Activated naive CD8-positive, alpha-beta T cell treated with anti-CD3 and anti-CD28 coated beads, Interleukin-2, amount 10 ng/mL, durations not matched to agents 7 days and 5 days (primary cell): ENCODE data around the gene MINDY4. TPM values are rescaled to one million over a fixed set of nuclear protein-coding genes. Genes with fewer than 3 reads are reported as not detected.

Source experiments
- ATAC-seq: fragments of 150-1000 bp; cut with Tn5 transposase; one replicate; pipeline ENCODE4 v1.10.0; 2021; ENCODE audit warnings: low read depth, moderate library complexity
- POLR2A ChIA-PET: fragments of 350-600 bp; sonication (Branson Sonifier 250); formaldehyde crosslinking; loops from one replicate; lab custom pipeline; 2021; ENCODE audit warnings: antibody characterized with exemption; lab: Charles Lee
- DNase-seq: peaks from one replicate; pipeline ENCODE4 v3.0.0; 2021
- H3K27ac Mint-ChIP-seq: one replicate; pipeline ENCODE4 v1.8.0; 2022; ENCODE audit warnings: mild to moderate bottlenecking, mixed read lengths
- H3K27me3 Mint-ChIP-seq: one replicate; pipeline ENCODE4 v1.8.0; 2022; ENCODE audit warnings: mild to moderate bottlenecking, moderate library complexity, mixed read lengths
- H3K36me3 Mint-ChIP-seq: one replicate; pipeline ENCODE4 v1.8.0; 2021; ENCODE audit warnings: mild to moderate bottlenecking, mixed read lengths
- H3K4me1 Mint-ChIP-seq: one replicate; pipeline ENCODE4 v1.8.0; 2021; ENCODE audit warnings: mixed read lengths
- H3K4me3 Mint-ChIP-seq: one replicate; pipeline ENCODE4 v1.8.0; 2022; ENCODE audit warnings: mild to moderate bottlenecking, moderate library complexity, mixed read lengths
- H3K9me3 Mint-ChIP-seq: one replicate; pipeline ENCODE4 v1.8.0; 2021; ENCODE audit warnings: mixed read lengths
- total RNA-seq, 2 experiments: library from RNA; stranded (reverse); gene quantifications; one replicate each; pipeline ENCODE4 v1.2.3, GENCODE V29; 2021

The MINDY4 gene
- total RNA-seq, 2 experiments from 2014 or later = 1.1 to 1.6 TPM

GRCh38 chr7:30858576-30858975 lies 87.4 kb downstream of the MINDY4 start:
- no peak for ATAC-seq
- Mint-ChIP-seq H3K9me3 (no peaks in the 10 kb centered on the region), H3K4me1 (no peaks in the 10 kb centered on the region), H3K4me3 (no peak overlapping the region), H3K27me3 (no peaks in the 10 kb centered on the region), H3K27ac (no peak overlapping the region), H3K36me3 (no peaks in the 10 kb centered on the region)
- DNase-seq = no peak
- POLR2A ChIA-PET = no interaction called here

- H3K9me3 Mint-ChIP-seq = no peaks in the 10 kb centered on the region
- no peaks in the 10 kb centered on the region for H3K27me3 Mint-ChIP-seq
- DNase-seq (no peak), ATAC-seq (no peak)
- H3K4me3 Mint-ChIP-seq = no peak overlapping the region
- H3K4me1 Mint-ChIP-seq = no peaks in the 10 kb centered on the region
- H3K27ac Mint-ChIP-seq = no peak overlapping the region
- POLR2A ChIA-PET = no interaction called here
- no peaks in the 10 kb centered on the region for H3K36me3 Mint-ChIP-seq
Measured at GRCh38 chr7:30859202-30859939, 88.2 kb downstream of the MINDY4 start.

- DNase-seq = no peak
- Mint-ChIP-seq H3K4me1 (no peaks in the 10 kb centered on the region), H3K27me3 (no peaks in the 10 kb centered on the region), H3K9me3 (no peaks in the 10 kb centered on the region), H3K36me3 (no peaks in the 10 kb centered on the region), H3K27ac (no peak overlapping the region), H3K4me3 (no peak overlapping the region)
- ATAC-seq = no peak
- POLR2A ChIA-PET = no interaction called here
Measured at GRCh38 chr7:30859940-30860496, 88.8 kb downstream of the MINDY4 start.

- H3K27me3 Mint-ChIP-seq = no peaks in the 10 kb centered on the region
- ATAC-seq = no peak
- no peaks in the 10 kb centered on the region for H3K4me1 Mint-ChIP-seq
- H3K27ac Mint-ChIP-seq = no peak overlapping the region
- H3K36me3 Mint-ChIP-seq = no peaks in the 10 kb centered on the region
- DNase-seq = no peak
- H3K9me3 Mint-ChIP-seq = no peaks in the 10 kb centered on the region
- POLR2A ChIA-PET = no interaction called here
- no peak overlapping the region for H3K4me3 Mint-ChIP-seq
Measured at GRCh38 chr7:30861612-30862011, 90.4 kb downstream of the MINDY4 start.

- ATAC-seq (no peak), DNase-seq (no peak)
- POLR2A ChIA-PET = no interaction called here
- Mint-ChIP-seq H3K4me1 (no peaks in the 10 kb centered on the region), H3K27ac (no peak overlapping the region), H3K36me3 (no peaks in the 10 kb centered on the region), H3K4me3 (no peak overlapping the region), H3K27me3 (no peaks in the 10 kb centered on the region), H3K9me3 (no peaks in the 10 kb centered on the region)
Measured at GRCh38 chr7:30862995-30863705, 91.9 kb downstream of the MINDY4 start.

- Mint-ChIP-seq H3K4me1 (no peaks in the 10 kb centered on the region), H3K9me3 (no peaks in the 10 kb centered on the region)
- POLR2A ChIA-PET = no interaction called here
Measured at GRCh38 chr7:30863706-30864035, 92.5 kb downstream of the MINDY4 start.

GRCh38 chr7:30864101-30864500 lies 92.9 kb downstream of the MINDY4 start:
- no peaks in the 10 kb centered on the region for H3K4me1 Mint-ChIP-seq
- H3K27me3 Mint-ChIP-seq = no peaks in the 10 kb centered on the region
- no peaks in the 10 kb centered on the region for H3K36me3 Mint-ChIP-seq
- DNase-seq (no peak), ATAC-seq (no peak)
- H3K9me3 Mint-ChIP-seq = no peaks in the 10 kb centered on the region
- no peak overlapping the region for H3K27ac Mint-ChIP-seq
- POLR2A ChIA-PET = no interaction called here
- H3K4me3 Mint-ChIP-seq = no peak overlapping the region

More at GRCh38 chr7:30863706-30864035, 92.5 kb downstream of the MINDY4 start:
- H3K27me3 Mint-ChIP-seq = no peaks in the 10 kb centered on the region
- no peak overlapping the region for H3K27ac Mint-ChIP-seq
- DNase-seq (no peak), ATAC-seq (no peak)
- H3K4me3 Mint-ChIP-seq = no peak overlapping the region
- H3K36me3 Mint-ChIP-seq = no peaks in the 10 kb centered on the region

- H3K36me3 Mint-ChIP-seq = no peaks in the 10 kb centered on the region
- ATAC-seq (no peak), DNase-seq (no peak)
- H3K27ac Mint-ChIP-seq = no peak overlapping the region
- no peaks in the 10 kb centered on the region for H3K9me3 Mint-ChIP-seq
- no peaks in the 10 kb centered on the region for H3K27me3 Mint-ChIP-seq
- H3K4me1 Mint-ChIP-seq = no peaks in the 10 kb centered on the region
- POLR2A ChIA-PET = no interaction called here
- no peak overlapping the region for H3K4me3 Mint-ChIP-seq
Measured at GRCh38 chr7:30865076-30865475, 93.9 kb downstream of the MINDY4 start.

- ATAC-seq = no peak
Measured at GRCh38 chr7:30865821-30866220, 94.6 kb downstream of the MINDY4 start.

GRCh38 chr7:30866939-30867338 lies 95.7 kb downstream of the MINDY4 start:
- no peaks in the 10 kb centered on the region for H3K4me1 Mint-ChIP-seq
- H3K4me3 Mint-ChIP-seq = no peak overlapping the region
- no peaks in the 10 kb centered on the region for H3K9me3 Mint-ChIP-seq
- H3K27me3 Mint-ChIP-seq = no peaks in the 10 kb centered on the region
- ATAC-seq (no peak), DNase-seq (no peak)
- no peak overlapping the region for H3K27ac Mint-ChIP-seq
- POLR2A ChIA-PET = no interaction called here
- no peaks in the 10 kb centered on the region for H3K36me3 Mint-ChIP-seq

More at GRCh38 chr7:30865821-30866220, 94.6 kb downstream of the MINDY4 start:
- POLR2A ChIA-PET = no interaction called here
- Mint-ChIP-seq H3K4me3 (no peak overlapping the region), H3K4me1 (no peaks in the 10 kb centered on the region), H3K36me3 (no peaks in the 10 kb centered on the region), H3K9me3 (no peaks in the 10 kb centered on the region), H3K27ac (no peak overlapping the region), H3K27me3 (no peaks in the 10 kb centered on the region)
- DNase-seq = no peak

- Mint-ChIP-seq H3K27ac (no peak overlapping the region), H3K9me3 (no peaks in the 10 kb centered on the region), H3K36me3 (no peaks in the 10 kb centered on the region), H3K4me1 (no peaks in the 10 kb centered on the region), H3K4me3 (no peak overlapping the region), H3K27me3 (no peaks in the 10 kb centered on the region)
- POLR2A ChIA-PET = no interaction called here
- DNase-seq (no peak), ATAC-seq (no peak)
Measured at GRCh38 chr7:30867483-30867882, 96.3 kb downstream of the MINDY4 start.

- Mint-ChIP-seq H3K27me3 (no peaks in the 10 kb centered on the region), H3K27ac (no peak overlapping the region), H3K4me1 (peaks cover 2% of the 10 kb centered on the region), H3K36me3 (no peaks in the 10 kb centered on the region), H3K9me3 (no peaks in the 10 kb centered on the region), H3K4me3 (no peak overlapping the region)
- ATAC-seq = no peak
- POLR2A ChIA-PET = no interaction called here
- no peak for DNase-seq
Measured at GRCh38 chr7:30869794-30870611, 98.8 kb downstream of the MINDY4 start.

- Mint-ChIP-seq H3K27me3 (no peaks in the 10 kb centered on the region), H3K27ac (no peak overlapping the region), H3K4me1 (peaks cover 9% of the 10 kb centered on the region), H3K9me3 (no peaks in the 10 kb centered on the region), H3K4me3 (no peak overlapping the region), H3K36me3 (no peaks in the 10 kb centered on the region)
- DNase-seq (no peak), ATAC-seq (no peak)
- POLR2A ChIA-PET = no interaction called here
Measured at GRCh38 chr7:30870821-30871518, 99.8 kb downstream of the MINDY4 start.
